ENCODE data around the gene TUNAR.
"Not testable (repeated sequence)": the region's sequence is repeated elsewhere in the genome, so short reads cannot be mapped to it uniquely, and the experiment has no call there.

The TUNAR gene

GRCh38 chr14:95918466-95918865 lies 41.8 kb downstream of the TUNAR start:
- DNase-seq (ENCODE audit: low read depth): no peak

- no peak for DNase-seq (ENCODE audit: low read depth)
These were observed 44.3 kb downstream of the TUNAR start for GRCh38 chr14:95920769-95921438.

- DNase-seq (ENCODE audit: low read depth): no peak
These were observed 45.4 kb downstream of the TUNAR start for GRCh38 chr14:95922080-95922479.

- no peak for DNase-seq (ENCODE audit: low read depth)
These were observed 52.1 kb downstream of the TUNAR start for GRCh38 chr14:95928751-95929150.

- DNase-seq (ENCODE audit: low read depth): no peak
These were observed 54.8 kb downstream of the TUNAR start for GRCh38 chr14:95931384-95931783.

GRCh38 chr14:95935228-95935822 lies 58.7 kb downstream of the TUNAR start:
- DNase-seq (ENCODE audit: low read depth): no peak

GRCh38 chr14:95936041-95936440 lies 59.4 kb downstream of the TUNAR start:
- no peak for DNase-seq (ENCODE audit: low read depth)

GRCh38 chr14:95939335-95939734 lies 62.7 kb downstream of the TUNAR start:
- DNase-seq (ENCODE audit: low read depth): no peak

- no peak for DNase-seq (ENCODE audit: low read depth)
These were observed 65.3 kb downstream of the TUNAR start for GRCh38 chr14:95941897-95942296.

- no peak for DNase-seq (ENCODE audit: low read depth)
These were observed 67.1 kb downstream of the TUNAR start for GRCh38 chr14:95943699-95944098.

- DNase-seq (ENCODE audit: low read depth): no peak
These were observed 67.8 kb downstream of the TUNAR start for GRCh38 chr14:95944462-95944861.

GRCh38 chr14:95946867-95947266 lies 70.2 kb downstream of the TUNAR start:
- DNase-seq (ENCODE audit: low read depth): no peak

- no peak for DNase-seq (ENCODE audit: low read depth)
These were observed 71.9 kb downstream of the TUNAR start for GRCh38 chr14:95948558-95948981.

- no peak for DNase-seq (ENCODE audit: low read depth)
These were observed 74.7 kb downstream of the TUNAR start for GRCh38 chr14:95951359-95951758.

GRCh38 chr14:95953111-95953724 lies 76.6 kb downstream of the TUNAR start:
- DNase-seq (ENCODE audit: low read depth): no peak

GRCh38 chr14:95956601-95957460 lies 80.2 kb downstream of the TUNAR start:
- DNase-seq (ENCODE audit: low read depth): no peak

- no peak for DNase-seq (ENCODE audit: low read depth)
These were observed 81.5 kb downstream of the TUNAR start for GRCh38 chr14:95958105-95958504.

GRCh38 chr14:95959317-95959716 lies 82.7 kb downstream of the TUNAR start:
- DNase-seq (ENCODE audit: low read depth): no peak

GRCh38 chr14:95961481-95961880 lies 84.8 kb downstream of the TUNAR start:
- no peak for DNase-seq (ENCODE audit: low read depth)

GRCh38 chr14:95964901-95965300 lies 88.3 kb downstream of the TUNAR start:
- DNase-seq (ENCODE audit: low read depth): no peak

- DNase-seq (ENCODE audit: low read depth): not testable (repeated sequence)
These were observed 91.4 kb downstream of the TUNAR start for GRCh38 chr14:95968048-95968447.

All from stimulated activated CD4-positive, alpha-beta T cell treated with anti-CD3 and anti-CD28 coated beads, Interleukin-2, amount 100 ng/mL, for 4 hours (primary cell).